ENCODE data around the gene CCDC171.
A peak's percentile ranks its signal among the peaks of the same experiment; 100 is the strongest.

Gene CCDC171

GRCh38 chr9:15531380-15531779 is 21.5 kb upstream of the CCDC171 start:
- H3K27ac ChIP-seq, result no peak overlapping the region
- no peak for TF ChIP-seq CTCF (conservative IDR thresholded peaks at IDR 0.05)

- no peak overlapping the region for H3K27ac ChIP-seq
- no peak for TF ChIP-seq CTCF (conservative IDR thresholded peaks at IDR 0.05)
Measured at GRCh38 chr9:15541872-15542271, 11.0 kb upstream of the CCDC171 start.

GRCh38 chr9:15542624-15543023 is 10.2 kb upstream of the CCDC171 start:
- no peak for TF ChIP-seq CTCF (conservative IDR thresholded peaks at IDR 0.05)
- no peak overlapping the region for H3K27ac ChIP-seq

- no peak for TF ChIP-seq CTCF (conservative IDR thresholded peaks at IDR 0.05)
- no peak overlapping the region for H3K27ac ChIP-seq
Measured at GRCh38 chr9:15543047-15543813, 9.6 kb upstream of the CCDC171 start.

- no peak for TF ChIP-seq CTCF (conservative IDR thresholded peaks at IDR 0.05)
- H3K27ac ChIP-seq, result no peak overlapping the region
Measured at GRCh38 chr9:15549611-15550010, 3.2 kb upstream of the CCDC171 start.

GRCh38 chr9:15553528-15553898 is 670 bp downstream of the CCDC171 start:
- no peak for TF ChIP-seq CTCF (conservative IDR thresholded peaks at IDR 0.05)
- H3K27ac ChIP-seq, result peak overlapping the region; percentile 81

- no peak overlapping the region for H3K27ac ChIP-seq
- no peak for TF ChIP-seq CTCF (conservative IDR thresholded peaks at IDR 0.05)
Measured at GRCh38 chr9:15570769-15571168, 17.9 kb downstream of the CCDC171 start.
